Measurements from ENCODE around the gene TMEM52B.
"Not testable (repeated sequence)": the region's sequence is repeated elsewhere in the genome, so short reads cannot be mapped to it uniquely, and the experiment has no call there.

Gene TMEM52B

DNA sequence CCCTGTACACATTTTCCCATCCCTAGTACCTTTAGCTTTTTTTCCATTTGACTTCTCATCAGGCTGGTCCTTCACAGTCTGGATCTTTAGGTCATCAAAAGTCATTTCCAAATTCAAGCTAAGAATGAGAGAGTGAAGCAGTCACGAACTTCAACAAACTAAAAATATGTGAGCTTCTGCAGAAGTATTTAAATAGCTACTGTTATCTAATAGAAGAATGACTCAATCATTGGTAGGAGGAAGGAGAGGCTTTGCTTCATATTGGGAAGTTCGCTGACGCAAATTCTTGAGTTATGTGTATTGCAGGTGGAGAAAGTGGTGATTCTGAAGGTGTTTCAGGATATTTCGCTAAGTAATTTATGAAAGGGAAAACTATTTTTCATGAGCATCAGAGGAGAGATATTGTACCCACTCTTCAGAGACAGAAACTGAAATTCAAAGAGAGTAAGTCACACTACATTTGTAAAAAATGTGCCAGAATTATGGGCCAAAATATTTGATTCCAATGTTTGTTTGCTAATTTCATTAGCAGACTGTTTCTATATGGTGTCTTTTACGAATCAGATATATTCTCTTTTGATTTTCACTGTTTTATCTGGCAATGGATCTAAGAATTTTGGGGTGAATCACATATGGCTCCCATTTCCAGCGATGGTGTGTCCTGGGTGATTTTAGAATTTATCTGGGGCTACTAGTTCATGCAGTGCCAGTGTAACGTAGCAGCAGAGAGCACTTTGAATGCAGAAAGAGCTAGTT is 6.7 kb upstream of the TMEM52B start, which contains the start of gene OLR1:
TSS of gene OLR1 (minus strand) at position 160 of the 756 bp plus-strand sequence. CDS start at position 105, 55 bp downstream.
- DNase-seq (ENCODE audit: low read depth in 2 of 2), result no peak

DNA sequence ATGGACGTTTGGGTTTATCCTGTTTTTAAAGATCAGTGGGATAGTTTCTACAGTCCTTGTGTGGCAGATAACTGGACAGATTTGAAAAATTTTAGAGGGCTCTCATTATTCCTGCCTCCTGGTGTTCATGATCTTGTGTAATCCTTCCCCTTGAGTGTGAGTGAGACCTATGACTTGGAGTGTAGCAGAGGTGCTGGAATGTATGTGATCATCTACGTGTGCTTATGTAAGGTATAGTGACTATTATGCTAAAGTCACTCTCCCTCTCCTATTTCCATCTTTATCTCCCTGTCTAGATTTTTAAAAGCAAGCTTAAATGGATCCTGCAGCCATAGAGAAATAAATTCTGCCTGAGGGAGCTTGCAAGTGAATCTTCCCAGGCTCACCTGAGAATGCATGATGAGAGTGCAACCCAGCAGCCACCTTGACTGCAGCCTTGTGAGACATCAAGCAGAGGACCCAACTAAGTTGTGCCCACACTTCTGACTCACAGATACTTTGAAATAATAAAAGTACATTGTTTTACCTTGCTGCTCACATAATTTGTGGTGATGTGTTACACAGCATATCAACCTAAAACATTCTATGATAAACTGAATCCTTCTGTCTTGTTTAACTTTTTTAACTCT is 3.7 kb upstream of the TMEM52B start:
- no peak for DNase-seq (ENCODE audit: low read depth in 2 of 2)

DNA sequence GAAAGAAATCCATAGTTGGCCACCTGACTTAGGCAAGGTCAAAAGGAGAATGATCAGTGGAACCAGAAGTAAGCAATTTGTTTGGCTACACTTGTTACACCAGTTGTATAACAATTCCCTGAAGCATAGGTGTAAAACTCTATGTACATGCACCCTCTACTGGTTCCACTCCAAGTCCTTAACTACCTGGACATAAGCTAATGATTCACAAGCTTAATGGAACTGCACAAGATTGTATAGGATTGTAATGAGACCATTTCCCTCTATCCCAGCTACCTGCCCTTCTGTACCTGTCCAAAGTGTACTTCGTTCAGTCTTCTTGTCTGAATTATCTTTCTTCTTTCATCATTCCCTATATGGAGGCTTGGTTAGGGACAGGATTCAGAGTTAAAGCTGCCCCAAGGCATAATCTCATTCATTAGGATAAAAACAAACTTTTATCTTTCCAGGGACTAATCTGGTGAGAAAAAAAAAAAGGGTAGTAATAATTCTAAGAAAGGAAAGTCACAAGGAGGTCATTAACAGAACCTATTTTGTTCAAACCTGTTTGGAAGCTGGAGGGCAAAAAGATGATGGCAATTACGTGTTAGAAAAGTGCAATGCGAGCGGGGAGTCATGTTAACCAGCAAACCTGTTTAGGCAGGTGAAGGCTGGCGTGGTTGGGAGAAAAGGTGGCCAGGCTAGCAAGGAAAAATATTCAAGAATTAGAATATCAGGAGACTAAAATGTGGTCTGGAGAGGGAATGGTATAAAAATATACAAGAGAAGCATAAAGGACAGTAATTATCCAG is 2.8 kb upstream of the TMEM52B start:
- no peak for DNase-seq (ENCODE audit: low read depth in 2 of 2)

DNA sequence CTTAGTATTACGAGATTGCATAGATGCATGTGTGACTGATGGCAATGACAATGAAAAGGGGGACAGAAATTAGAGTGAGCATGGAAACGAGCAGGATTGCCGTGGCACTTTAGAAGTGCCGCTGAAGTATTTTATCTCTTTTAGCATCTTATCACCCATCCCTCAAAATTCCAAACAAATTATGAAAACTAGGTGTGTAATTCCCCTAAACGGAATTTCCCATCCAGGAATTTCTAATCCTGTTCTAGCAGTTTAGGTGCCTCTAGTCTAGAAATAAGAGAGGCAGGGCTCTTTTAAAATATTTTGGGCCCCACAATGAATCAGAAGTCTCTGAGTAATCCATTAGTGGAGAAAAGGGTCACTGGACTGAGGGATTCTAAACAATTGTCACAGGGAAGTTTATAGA is 947 bp downstream of the TMEM52B start:
- no peak for DNase-seq (ENCODE audit: low read depth in 2 of 2)

DNA sequence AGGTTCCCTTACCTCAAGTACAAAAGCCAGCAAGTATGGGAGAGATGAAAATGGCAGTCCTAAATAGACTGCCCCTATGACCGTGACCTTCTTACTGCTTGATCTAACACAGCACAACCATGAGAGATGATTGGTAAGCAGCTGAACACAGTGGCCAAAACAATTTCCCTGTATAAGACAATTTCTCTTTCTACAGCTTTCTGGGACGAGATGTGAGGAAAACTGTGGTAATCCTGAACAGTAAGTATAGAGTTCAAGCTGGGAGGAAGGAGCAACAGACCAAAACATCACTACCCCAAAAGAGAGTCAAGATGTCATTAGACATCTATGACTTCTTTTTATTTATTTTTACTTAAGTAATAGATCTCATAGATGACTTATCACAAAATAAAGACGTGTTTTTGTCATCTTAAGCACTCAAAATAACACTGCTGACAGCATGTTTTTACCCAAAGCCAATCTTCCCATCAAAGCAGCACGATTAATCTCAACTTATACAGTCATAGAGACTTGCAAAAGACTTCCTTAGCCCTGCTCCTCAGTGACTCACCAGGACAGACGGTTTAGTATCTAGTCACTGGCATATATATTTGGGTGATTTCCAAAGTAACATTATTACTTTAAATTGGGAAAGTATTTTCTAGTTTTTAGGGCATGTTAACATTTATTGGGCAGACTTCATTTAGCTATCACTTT is 3.7 kb downstream of the TMEM52B start:
- DNase-seq (ENCODE audit: low read depth in 2 of 2), result no peak

DNA sequence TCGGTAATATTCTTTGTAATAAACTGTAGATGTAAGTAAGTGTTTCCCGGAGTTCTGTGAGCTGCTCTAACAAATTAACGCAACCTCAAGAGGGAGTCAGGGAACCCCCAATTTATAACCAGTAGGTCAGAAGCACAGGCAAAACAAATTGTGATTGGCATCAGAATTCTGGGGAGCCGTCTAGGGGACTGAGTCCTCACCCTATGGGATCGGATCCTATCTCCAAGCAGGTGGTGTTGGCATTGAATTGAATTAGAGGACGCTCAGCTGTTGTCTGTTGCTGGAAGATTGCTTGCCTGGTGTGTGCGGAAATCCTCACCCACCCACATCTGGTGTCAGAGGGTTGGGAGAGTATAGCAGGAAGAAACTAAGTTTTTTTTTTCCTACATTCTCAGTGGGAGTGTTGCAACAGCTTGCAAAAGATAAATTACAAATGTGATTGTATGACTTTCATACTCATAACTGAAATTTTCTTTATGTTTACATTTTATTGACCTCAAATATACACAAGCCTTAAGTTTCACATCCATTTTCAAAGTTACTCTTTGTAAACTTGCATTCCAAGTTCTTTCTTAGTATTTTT is 5.5 kb downstream of the TMEM52B start:
- DNase-seq (ENCODE audit: low read depth in 2 of 2), result no peak

DNA sequence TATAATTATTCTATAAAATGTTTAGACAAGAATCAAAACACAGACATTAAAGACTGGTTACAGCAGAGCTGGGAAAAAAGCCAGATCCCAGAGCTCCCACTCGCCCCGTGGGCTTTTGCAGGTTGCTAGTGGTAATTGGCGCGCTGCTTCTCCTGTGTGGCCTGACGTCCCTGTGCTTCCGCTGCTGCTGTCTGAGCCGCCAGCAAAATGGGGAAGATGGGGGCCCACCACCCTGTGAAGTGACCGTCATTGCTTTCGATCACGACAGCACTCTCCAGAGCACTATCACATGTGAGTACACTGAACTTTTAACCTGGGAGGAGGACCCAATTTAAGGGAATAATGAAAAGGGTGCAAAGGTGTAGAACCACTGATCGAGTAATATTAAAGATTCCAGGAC is 7.5 kb downstream of the TMEM52B start:
- no peak for DNase-seq (ENCODE audit: low read depth in 2 of 2)

DNA sequence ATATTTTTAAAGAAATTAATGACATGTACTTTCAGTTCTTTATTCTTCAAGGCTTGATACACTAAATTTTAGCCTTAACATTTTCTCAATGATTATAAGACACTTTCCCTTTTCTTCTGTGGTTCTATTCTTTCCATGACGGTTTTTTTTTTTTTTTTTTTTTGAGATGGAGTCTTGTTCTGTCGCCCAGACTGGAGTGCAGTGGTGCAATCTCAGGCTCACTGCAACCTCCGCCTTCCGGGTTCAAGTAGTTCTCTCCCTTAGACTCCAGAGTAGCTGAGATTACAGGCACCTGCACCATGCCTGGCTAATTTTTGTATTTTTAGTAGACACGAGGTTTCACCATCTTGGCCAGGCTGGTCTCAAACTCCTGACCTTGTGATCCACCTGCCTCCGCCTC is 8.1 kb downstream of the TMEM52B start:
- not testable (repeated sequence) for DNase-seq (ENCODE audit: low read depth in 2 of 2)

DNA sequence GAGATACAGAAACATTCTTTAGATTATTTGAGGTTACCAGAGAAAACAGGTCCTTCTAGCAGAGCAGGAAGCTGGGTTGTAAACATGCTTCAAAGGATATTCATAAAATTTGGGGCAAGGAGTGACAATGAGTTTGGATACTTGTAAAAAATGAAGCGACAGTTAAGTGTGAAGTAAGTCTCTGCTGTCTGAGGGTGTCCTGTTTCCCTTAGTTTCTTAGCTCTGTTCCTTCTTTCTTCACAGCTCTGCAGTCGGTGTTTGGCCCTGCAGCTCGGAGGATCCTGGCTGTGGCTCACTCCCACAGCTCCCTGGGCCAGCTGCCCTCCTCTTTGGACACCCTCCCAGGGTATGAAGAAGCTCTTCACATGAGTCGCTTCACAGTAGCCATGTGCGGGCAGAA is 10.8 kb downstream of the TMEM52B start:
- DNase-seq (ENCODE audit: low read depth in 2 of 2), result no peak

DNA sequence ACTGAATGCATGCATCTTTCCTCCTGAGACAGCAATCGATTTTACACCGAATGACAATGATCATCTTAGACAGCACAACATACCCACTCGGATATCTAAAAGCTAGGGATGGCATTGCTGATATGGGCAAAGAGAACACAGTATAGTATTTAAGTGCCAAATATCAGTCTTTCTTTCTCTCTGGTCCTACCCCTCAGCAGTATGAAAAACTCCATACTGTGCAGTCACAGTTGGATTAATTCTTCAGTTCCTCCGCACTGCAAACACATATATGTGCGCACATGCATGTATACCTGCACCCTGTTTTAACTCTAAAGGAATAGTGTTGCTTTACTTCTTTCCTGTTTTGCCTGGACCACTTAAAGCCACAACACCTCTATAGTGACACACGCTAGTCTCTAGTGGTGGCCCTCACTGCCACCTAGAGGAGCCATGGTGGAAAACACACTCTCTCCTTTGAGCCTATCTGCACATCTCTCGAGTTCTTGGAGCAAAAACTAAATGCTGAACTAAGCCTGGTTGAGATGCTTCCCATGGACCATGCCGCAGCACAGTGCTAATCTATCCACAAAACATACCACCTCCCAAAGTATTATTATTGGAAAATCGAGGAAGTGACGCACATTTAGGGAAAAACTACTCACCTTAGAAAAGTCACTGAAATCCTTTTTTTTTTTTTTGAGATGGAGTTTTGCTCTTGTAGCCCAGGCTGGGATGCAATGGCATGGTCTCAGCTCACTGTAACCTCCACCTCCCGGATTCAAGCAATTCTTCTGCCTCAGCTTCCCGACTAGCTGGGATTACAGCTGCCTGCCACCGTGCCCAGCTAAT is 11.9 kb downstream of the TMEM52B start:
- peak in 1 of 2 donors; percentile 10 for DNase-seq (ENCODE audit: low read depth in 2 of 2)

DNA sequence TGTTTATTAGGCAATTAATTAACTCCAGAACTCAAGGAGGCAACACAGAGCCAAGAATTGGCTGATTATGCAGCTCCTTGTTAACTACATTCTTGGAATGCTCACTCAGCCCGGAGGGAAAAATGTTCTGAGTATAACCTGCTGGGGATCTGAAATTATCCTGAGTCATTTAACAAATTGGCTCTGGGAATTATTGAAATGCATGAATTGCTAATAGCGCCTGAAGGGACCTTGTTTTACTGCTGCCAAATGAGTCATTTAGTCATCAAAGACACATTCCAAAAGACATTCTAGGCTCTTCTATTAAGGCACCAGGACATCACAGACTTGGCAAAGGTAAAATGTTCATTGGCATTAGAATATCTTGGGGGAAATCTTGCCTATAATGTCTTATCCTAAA is 13.0 kb downstream of the TMEM52B start:
- no peak for DNase-seq (ENCODE audit: low read depth in 2 of 2)

DNA sequence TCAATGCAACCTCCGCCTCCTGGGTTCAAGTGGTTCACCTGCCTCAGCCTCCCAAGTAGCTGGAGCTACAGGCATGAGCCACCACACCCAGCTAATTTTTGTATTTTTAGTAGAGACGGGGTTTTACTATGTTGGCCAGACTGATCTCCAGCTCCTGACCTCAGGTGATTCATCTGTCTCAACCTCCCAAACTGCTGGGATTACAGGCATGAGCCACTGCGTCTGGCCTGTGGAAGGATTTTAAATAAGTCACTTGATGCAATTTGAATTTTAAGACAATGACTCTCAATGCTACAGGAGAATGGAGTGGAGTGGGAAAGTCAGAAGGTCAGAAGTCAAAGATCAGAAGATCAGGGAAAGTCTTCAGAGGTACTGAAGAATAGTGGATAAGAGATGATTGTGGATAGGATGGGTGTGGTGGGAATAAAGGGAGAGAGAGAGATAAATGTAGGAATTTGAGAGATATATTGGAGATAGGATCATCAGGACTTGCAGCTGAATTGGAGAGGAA is 15.4 kb downstream of the TMEM52B start:
- DNase-seq (ENCODE audit: low read depth in 2 of 2), result no peak

DNA sequence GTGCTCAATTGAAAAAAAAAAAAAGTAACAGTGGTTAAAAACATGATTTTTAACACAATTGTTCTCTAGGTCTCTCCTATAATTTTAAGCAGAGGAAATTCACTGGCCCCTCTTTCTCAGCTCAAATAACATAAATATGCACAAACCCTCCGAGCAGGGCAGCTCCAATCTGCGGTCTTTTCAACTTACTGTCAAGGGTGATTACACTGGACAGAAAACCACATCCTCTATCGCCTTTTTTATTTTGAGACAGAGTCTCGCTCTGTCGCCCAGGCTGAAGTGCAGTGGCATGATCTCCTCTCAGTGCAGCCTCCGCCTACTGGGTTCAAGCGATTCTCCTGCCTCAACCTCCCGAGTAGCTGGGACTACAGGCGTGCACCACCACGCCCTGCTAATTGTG is 17.4 kb downstream of the TMEM52B start:
- no peak for DNase-seq (ENCODE audit: low read depth in 2 of 2)

DNA sequence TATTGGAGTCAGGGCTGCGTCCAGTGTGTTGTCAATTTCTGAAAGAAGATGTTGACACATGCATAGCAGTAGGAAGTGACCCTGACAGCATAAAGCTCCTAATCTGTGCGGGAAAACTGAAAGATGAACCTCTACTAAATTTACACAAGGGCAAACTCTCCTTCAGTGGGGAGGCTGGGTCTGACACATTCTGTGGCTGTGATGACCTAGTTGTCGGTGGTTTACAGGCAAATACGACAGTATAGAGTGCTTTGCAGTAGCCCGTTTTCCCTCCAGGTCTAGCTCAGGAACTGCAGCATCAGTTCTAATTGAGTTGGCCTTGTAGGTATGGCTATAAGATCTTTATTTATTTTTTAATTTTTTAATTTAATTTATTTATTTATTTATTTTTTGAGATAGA is 19.0 kb downstream of the TMEM52B start:
- DNase-seq (ENCODE audit: low read depth in 2 of 2), result no peak

DNA sequence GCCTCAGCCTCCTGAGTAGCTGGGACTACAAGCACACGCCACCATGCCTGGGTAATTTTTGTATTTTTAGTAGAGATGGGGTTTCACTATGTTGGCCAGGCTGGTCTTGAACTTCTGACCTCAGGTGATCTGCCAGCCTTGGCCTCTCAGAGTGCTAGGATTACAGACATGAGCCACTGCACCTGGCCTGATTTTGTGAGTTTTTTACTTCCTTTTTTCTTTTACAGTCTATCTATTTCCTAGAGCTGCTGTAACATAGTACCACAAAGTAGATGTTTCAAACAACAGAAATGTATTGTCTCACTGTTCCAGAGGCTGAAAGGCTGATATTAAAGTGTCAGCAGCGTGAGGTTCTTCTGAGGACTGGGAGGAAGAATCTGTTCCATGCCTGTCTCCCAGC is 25.7 kb downstream of the TMEM52B start:
- DNase-seq (ENCODE audit: low read depth in 2 of 2), result not testable (repeated sequence)

DNA sequence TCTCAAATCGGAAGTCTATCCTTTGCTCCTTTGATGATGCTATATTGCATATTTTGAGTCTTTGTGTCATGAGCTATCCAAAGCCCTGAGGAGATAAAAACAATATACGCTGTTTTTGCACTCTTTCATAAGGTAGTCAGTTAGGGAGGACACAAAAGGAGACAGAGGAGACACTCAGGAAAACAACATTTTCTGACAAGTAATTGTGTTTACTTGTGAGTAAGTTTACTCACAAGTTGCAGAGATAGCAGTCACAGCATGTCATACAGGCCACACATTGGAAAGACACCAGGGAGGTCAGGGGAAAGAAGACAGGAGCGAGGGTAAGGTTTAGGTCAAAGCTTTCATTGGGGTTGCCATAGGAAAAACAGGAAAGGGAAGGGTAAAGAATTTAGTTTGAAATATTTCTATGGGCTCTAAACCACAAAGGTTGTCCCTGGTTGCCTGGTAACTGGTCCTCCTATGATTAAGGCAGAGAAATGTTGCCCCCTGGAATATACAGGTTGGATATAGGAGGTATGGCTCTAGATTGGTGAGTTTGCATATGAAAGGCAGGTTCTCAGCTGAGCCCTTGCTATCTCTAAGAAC is 26.5 kb downstream of the TMEM52B start:
- no peak for DNase-seq (ENCODE audit: low read depth in 2 of 2)

DNA sequence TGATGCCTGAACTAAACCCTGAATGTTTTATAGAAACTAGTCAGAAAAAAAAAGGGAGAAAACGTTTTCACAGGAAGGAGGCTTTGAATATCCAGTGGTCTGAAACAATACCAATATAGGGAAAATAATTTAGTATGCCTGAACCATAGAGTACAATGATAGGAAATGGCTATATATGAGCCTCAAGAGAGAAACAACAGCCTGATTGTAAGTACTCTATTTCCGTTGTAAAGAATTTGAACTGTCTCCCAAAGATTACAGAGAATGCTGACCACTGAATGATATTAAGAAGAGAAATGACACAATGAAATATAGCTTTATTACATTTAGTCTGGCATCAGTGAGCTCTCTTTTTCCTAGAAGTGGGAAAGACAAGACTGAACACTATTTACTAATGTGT is 28.3 kb downstream of the TMEM52B start:
- DNase-seq (ENCODE audit: low read depth in 2 of 2), result no peak

DNA sequence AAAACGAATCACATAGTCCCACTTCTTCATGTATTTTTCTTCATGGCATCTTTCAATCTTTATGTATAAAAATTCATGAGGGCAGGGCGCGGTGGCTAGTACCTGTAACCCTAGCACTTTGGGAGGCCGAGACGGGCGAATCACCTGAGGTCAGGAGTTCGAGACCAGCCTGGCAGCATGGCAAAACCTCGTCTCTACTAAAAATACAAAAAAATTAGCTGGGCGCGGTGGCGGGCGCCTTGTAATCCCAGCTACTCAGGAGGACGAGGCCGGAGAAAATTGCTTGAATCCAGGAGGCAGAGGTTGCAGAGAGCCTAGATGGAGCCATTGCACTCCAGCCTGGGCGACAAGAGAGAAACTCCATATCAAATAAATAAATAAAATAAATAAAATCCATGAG is 31.4 kb downstream of the TMEM52B start:
- DNase-seq (ENCODE audit: low read depth in 2 of 2), result no peak

DNA sequence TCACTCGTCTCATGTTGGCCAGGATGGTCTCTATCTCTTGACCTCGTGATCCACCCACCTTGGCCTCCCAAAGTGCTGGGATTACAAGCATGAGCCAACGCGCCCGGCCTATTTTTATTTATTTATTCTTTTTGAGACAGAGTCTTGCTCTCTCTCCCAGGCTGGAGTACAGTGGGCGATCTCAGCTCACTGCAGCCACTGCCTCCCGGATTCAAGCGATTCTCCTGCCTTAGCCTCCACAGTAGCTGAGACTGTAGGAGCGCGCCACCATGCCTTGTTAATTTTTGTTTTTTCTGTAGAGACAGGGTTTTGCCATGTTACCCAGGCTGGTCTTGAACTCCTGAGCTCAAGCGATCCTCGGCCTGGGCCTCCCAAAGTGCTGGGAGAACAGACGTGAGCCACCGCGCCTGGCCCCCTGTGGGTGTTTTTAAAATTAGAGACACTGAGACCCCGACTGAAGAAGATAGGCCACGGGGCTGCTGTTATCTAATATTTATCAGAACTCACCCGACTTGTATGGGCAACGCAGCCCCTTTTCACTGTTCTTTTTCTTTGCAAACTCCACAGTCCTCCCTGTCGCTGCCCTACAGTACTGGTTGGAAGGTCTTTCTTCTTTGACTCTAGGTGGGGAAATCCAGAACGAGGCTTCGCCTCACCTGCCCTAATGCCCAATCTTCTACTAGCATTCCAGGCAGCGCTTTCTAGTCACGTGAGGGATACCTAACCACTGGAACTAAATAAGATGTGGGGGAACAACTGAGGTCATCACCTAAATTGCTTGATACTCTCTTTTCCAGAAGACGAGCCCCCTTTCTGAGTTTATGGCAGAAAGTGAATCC is 32.5 kb downstream of the TMEM52B start:
- no peak for DNase-seq (ENCODE audit: low read depth in 2 of 2)

Data from stimulated activated CD8-positive, alpha-beta memory T cell treated with anti-CD3 and anti-CD28 coated beads, Interleukin-7, amount 100 ng/mL, for 1 hour (primary cell).